Cardiac muscle cell (in vitro differentiated cells and primary cell): ENCODE data around the gene CNKSR2. TPM values are rescaled to one million over a fixed set of nuclear protein-coding genes. Genes with fewer than 3 reads are reported as not detected.
A peak's percentile ranks its signal among the peaks of the same experiment; 100 is the strongest.

ENCODE experiments used
- DNase-seq, 2 donors: peaks; one replicate each; pipeline versions ENCODE4 v3.0.0 to v3.0.0-alpha.2; 2010 to 2017; ENCODE audit warnings: low read depth in 1 of 2, low spot score in 1 of 2
- H3K27ac ChIP-seq: fragments of 200-600 bp; sonication (generic); 2 replicates; pipeline ENCODE4 v1.5.1; 2016
- H3K27me3 ChIP-seq: fragments of 200-600 bp; sonication (generic); 2 replicates; pipeline ENCODE4 v1.6.0; 2016; ENCODE audit warnings: control low read depth
- H3K36me3 ChIP-seq: fragments of 200-600 bp; sonication (generic); 2 replicates; pipeline ENCODE4 v1.5.1; 2016; ENCODE audit warnings: control low read depth
- H3K4me1 ChIP-seq: fragments of 200-600 bp; sonication (generic); 2 replicates; pipeline ENCODE4 v1.8.1; 2017; ENCODE audit warnings: low read depth, mild to moderate bottlenecking, mixed run types
- H3K4me3 ChIP-seq: fragments of 200-600 bp; sonication (generic); 2 replicates; pipeline ENCODE4 v1.5.1; 2016; ENCODE audit warnings: mild to moderate bottlenecking
- H3K9me3 ChIP-seq: fragments of 200-600 bp; sonication (generic); 2 replicates; pipeline ENCODE4 v1.5.1; 2017; ENCODE audit warnings: low read depth, mild to moderate bottlenecking, control low read depth
- CTCF ChIP-seq: IDR thresholded peaks from 2 replicates; pipeline ENCODE4 v1.5.1; 2012; ENCODE audit warnings: low read depth, mild to moderate bottlenecking, low read length
- polyA plus RNA-seq: library from polyadenylated mRNA; unstranded; fragments of >200 nt; fragmentation: Nextera tagmentation; extraction: Ambion mirVana; gene quantifications from 2 replicates; pipeline ENCODE4 v1.2.1, GENCODE V29; 2016
- total RNA-seq: library from RNA; depleted of rRNA; stranded (reverse); fragments of >200 nt; gene quantifications from 2 replicates; pipeline ENCODE4 v1.2.3, GENCODE V29; 2016

The CNKSR2 gene
- total RNA-seq (24.4 and 25.3 TPM in 2 replicates), polyA plus RNA-seq (1.5 and 3.7 TPM in 2 replicates)

- DNase-seq, result peak; percentile 10 to 78
- Histone ChIP-seq H3K36me3 (no peaks in the 10 kb centered on the region), H3K4me3 (peak within 1 kb of the TSS; percentile 65), H3K27me3 (peaks cover 26% of the 10 kb centered on the region), H3K4me1 (no peaks in the 10 kb centered on the region), H3K9me3 (no peaks in the 10 kb centered on the region), H3K27ac (no peak within 1 kb of the TSS)
- TF ChIP-seq CTCF, result no peak
Measured at GRCh38 chrX:21374163-21374993, at the start of gene CNKSR2. TSS of gene CNKSR2 (plus strand) at chrX:21374418. CDS start at chrX:21374898, 480 bp downstream.

GRCh38 chrX:21354725-21355124, 19.5 kb upstream of the CNKSR2 start:
- Histone ChIP-seq H3K27me3 (no peaks in the 10 kb centered on the region), H3K36me3 (no peaks in the 10 kb centered on the region), H3K4me3 (no peak overlapping the region), H3K9me3 (no peaks in the 10 kb centered on the region), H3K27ac (no peak overlapping the region), H3K4me1 (no peaks in the 10 kb centered on the region)
- no peak for TF ChIP-seq CTCF
- no peak for DNase-seq

- no peak for DNase-seq
- Histone ChIP-seq H3K36me3 (no peaks in the 10 kb centered on the region), H3K4me1 (no peaks in the 10 kb centered on the region), H3K4me3 (no peak overlapping the region), H3K27ac (no peak overlapping the region), H3K27me3 (no peaks in the 10 kb centered on the region), H3K9me3 (no peaks in the 10 kb centered on the region)
- TF ChIP-seq CTCF, result no peak
Measured at GRCh38 chrX:21355831-21356230, 18.4 kb upstream of the CNKSR2 start.

GRCh38 chrX:21369613-21370012, 4.6 kb upstream of the CNKSR2 start:
- H3K27ac ChIP-seq, result no peak overlapping the region
- H3K36me3 ChIP-seq, result no peaks in the 10 kb centered on the region
- H3K4me3 ChIP-seq, result no peak overlapping the region
- no peak for DNase-seq
- H3K27me3 ChIP-seq, result peaks cover 8% of the 10 kb centered on the region
- no peaks in the 10 kb centered on the region for H3K4me1 ChIP-seq
- H3K9me3 ChIP-seq, result no peaks in the 10 kb centered on the region
- TF ChIP-seq CTCF, result no peak

- H3K27ac ChIP-seq, result no peak overlapping the region
Measured at GRCh38 chrX:21373001-21373400, 1.2 kb upstream of the CNKSR2 start.

More at GRCh38 chrX:21373001-21373400, 1.2 kb upstream of the CNKSR2 start:
- Histone ChIP-seq H3K4me1 (no peaks in the 10 kb centered on the region), H3K4me3 (no peak overlapping the region), H3K9me3 (no peaks in the 10 kb centered on the region), H3K27me3 (peaks cover 26% of the 10 kb centered on the region), H3K36me3 (no peaks in the 10 kb centered on the region)
- no peak for TF ChIP-seq CTCF
- DNase-seq, result no peak
